Transverse colon (tissue), 4 donors: ENCODE measurements around the gene NBEA.

Source experiments
- POLR2AphosphoS5 ChIP-seq, 3 donors: sonication (generic); formaldehyde crosslinking; IDR thresholded peaks; one replicate each; pipeline ENCODE4 v1.6.1; 2016; ENCODE audit warnings: antibody characterized with exemption in 3 of 3
- TF ChIP-seq, protein P1 (sequence below), 5 experiments: fragments of 200-600 bp in 3 of 5; fragments of 450-650 bp in 2 of 5; sonication (generic) in 3 of 5; IDR thresholded peaks; 1 replicate in 2 of 5; 2 replicates in 3 of 5; pipeline ENCODE4 v1.5.1; 2016 to 2017; ENCODE audit warnings: antibody characterized with exemption in 5 of 5, inconsistent platforms in 3 of 5, mild to moderate bottlenecking in 2 of 5, moderate library complexity in 1 of 5

DNA sequence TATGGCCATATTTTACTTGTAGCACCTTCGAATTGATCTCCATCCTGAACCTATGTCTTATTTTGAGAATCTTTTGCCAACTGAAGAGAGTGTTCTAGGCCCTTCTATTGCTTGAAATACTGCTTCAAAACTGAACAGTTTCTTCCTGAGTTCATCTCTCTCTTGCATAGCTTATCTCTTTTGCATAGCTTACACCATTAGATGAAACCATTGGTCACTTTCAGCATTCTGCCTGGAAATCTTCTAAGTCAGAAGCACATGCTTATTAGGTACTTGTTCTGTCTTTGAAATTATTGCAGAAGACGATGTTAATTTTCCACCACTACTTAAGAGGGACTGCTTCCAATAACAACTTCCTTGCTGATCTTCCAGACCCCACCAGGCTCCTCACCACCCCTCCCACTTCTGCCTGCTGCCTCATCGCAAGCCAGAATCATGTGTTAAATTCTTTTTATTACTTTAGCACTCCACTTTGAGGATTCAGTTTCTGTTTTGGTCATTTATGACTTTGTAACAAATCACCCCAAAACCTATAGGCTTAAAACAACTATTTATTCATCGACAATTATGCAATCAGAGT, 656.8 kb downstream of the NBEA start:
- TF ChIP-seq POLR2AphosphoS5 (IDR thresholded peaks at IDR 0.05): no peak
- TF ChIP-seq, protein P1, sequence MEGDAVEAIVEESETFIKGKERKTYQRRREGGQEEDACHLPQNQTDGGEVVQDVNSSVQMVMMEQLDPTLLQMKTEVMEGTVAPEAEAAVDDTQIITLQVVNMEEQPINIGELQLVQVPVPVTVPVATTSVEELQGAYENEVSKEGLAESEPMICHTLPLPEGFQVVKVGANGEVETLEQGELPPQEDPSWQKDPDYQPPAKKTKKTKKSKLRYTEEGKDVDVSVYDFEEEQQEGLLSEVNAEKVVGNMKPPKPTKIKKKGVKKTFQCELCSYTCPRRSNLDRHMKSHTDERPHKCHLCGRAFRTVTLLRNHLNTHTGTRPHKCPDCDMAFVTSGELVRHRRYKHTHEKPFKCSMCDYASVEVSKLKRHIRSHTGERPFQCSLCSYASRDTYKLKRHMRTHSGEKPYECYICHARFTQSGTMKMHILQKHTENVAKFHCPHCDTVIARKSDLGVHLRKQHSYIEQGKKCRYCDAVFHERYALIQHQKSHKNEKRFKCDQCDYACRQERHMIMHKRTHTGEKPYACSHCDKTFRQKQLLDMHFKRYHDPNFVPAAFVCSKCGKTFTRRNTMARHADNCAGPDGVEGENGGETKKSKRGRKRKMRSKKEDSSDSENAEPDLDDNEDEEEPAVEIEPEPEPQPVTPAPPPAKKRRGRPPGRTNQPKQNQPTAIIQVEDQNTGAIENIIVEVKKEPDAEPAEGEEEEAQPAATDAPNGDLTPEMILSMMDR (IDR thresholded peaks at IDR 0.05): no peak
